Transverse colon (tissue), 4 donors: ENCODE measurements around the gene MRPS22.

Experiments used
- POLR2A ChIP-seq: fragments of 450-650 bp; IDR thresholded peaks from one replicate; pipeline ENCODE4 v1.6.1; 2016; ENCODE audit warnings: antibody characterized with exemption, mild to moderate bottlenecking, moderate library complexity
- POLR2AphosphoS5 ChIP-seq, 3 donors: sonication (generic); formaldehyde crosslinking; IDR thresholded peaks; one replicate each; pipeline ENCODE4 v1.6.1; 2016; ENCODE audit warnings: antibody characterized with exemption in 3 of 3
- TF ChIP-seq, protein P1 (sequence below), 5 experiments: fragments of 200-600 bp in 3 of 5; fragments of 450-650 bp in 2 of 5; sonication (generic) in 3 of 5; IDR thresholded peaks; 1 replicate in 2 of 5; 2 replicates in 3 of 5; pipeline ENCODE4 v1.5.1; 2016 to 2017; ENCODE audit warnings: antibody characterized with exemption in 5 of 5, inconsistent platforms in 3 of 5, mild to moderate bottlenecking in 2 of 5, moderate library complexity in 1 of 5

DNA sequence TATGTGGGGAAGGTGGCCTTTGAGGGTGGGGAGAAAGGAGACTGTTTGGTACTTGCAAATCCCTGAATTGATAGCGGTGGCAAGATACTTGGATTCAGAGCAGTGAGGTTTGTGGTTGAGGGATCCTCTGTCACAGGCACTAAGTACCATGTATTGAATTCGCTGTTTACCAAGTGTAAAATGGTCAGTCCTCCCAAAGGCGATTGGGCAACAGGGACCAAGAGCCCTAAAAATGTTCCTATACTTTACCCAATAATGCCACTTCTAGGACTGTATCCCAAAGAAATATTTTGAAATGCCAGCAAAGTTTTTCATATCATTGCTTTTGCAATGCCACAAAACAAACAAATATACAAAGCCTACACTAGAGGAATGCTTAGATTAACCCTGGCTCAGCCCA is 43.4 kb upstream of the MRPS22 start:
- TF ChIP-seq, protein P1, sequence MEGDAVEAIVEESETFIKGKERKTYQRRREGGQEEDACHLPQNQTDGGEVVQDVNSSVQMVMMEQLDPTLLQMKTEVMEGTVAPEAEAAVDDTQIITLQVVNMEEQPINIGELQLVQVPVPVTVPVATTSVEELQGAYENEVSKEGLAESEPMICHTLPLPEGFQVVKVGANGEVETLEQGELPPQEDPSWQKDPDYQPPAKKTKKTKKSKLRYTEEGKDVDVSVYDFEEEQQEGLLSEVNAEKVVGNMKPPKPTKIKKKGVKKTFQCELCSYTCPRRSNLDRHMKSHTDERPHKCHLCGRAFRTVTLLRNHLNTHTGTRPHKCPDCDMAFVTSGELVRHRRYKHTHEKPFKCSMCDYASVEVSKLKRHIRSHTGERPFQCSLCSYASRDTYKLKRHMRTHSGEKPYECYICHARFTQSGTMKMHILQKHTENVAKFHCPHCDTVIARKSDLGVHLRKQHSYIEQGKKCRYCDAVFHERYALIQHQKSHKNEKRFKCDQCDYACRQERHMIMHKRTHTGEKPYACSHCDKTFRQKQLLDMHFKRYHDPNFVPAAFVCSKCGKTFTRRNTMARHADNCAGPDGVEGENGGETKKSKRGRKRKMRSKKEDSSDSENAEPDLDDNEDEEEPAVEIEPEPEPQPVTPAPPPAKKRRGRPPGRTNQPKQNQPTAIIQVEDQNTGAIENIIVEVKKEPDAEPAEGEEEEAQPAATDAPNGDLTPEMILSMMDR (IDR thresholded peaks at IDR 0.05) = no peak
- TF ChIP-seq POLR2A (no peak), POLR2AphosphoS5 (IDR thresholded peaks at IDR 0.05) (no peak)
